IMR-90 (cell line): ENCODE measurements around the gene NAPEPLD.

Experiments used
- CTCF ChIP-seq: conservative IDR thresholded peaks from 2 replicates; pipeline ENCODE4 v1.5.1; 2012; ENCODE audit warnings: mild to moderate bottlenecking, low read depth, low read length, improper control_type of control experiment
- ELK1 ChIP-seq: fragments of 150-350 bp; IDR thresholded peaks from 2 replicates; pipeline ENCODE4 v1.6.1; 2016; ENCODE audit warnings: low read depth, mild to moderate bottlenecking, low read length, moderate library complexity, borderline replicate concordance
- RAD21 ChIP-seq: IDR thresholded peaks from 2 replicates; pipeline ENCODE4 v1.6.1; 2012; ENCODE audit warnings: low read length, improper control_type of control experiment

- TF ChIP-seq RAD21 (no peak), CTCF (no peak), ELK1 (no peak)
Observed at GRCh38 chr7:103120362-103120761, 28.5 kb downstream of the NAPEPLD start.
